GM13976 (cell line): ENCODE measurements around the gene CCNA2.

ENCODE experiments used
- DNase-seq: peaks from one replicate; pipeline ENCODE4 v3.0.0; 2012; ENCODE audit warnings: low spot score
- CTCF ChIP-seq: IDR thresholded peaks from 2 replicates; pipeline ENCODE4 v1.5.1; 2012; ENCODE audit warnings: borderline replicate concordance, mild to moderate bottlenecking; ENCODE audit not compliant: insufficient read depth; ENCODE audit errors: extremely low read depth, missing control alignments, control extremely low read depth
- in situ Hi-C: fragments of 300-500 bp; cut with MboI; formaldehyde crosslinking; loops from one replicate; pipeline ENCODE4 v1.12.0; 2022; ENCODE audit warnings: low sequenced_read_pairs, mixed read lengths, inconsistent platforms; ENCODE audit not compliant: unreplicated experiment

Gene CCNA2

GRCh38 chr4:121822796-121823504 lies 733 bp downstream of the CCNA2 start:
- peak; percentile 61 for DNase-seq
- TF ChIP-seq CTCF: no peak
- in situ Hi-C loops: no loop called here

GRCh38 chr4:121822047-121822446 lies 1.6 kb downstream of the CCNA2 start:
- no peak for TF ChIP-seq CTCF
- DNase-seq: no peak
- in situ Hi-C loops: no loop called here

GRCh38 chr4:121819216-121819965 lies 4.3 kb downstream of the CCNA2 start:
- no peak for TF ChIP-seq CTCF
- DNase-seq: no peak
- in situ Hi-C loops: no loop called here

GRCh38 chr4:121818215-121818614 lies 5.5 kb downstream of the CCNA2 start:
- in situ Hi-C loops: no loop called here
- no peak for TF ChIP-seq CTCF
- DNase-seq: no peak

GRCh38 chr4:121817701-121818100 lies 6.0 kb downstream of the CCNA2 start:
- no peak for DNase-seq
- in situ Hi-C loops: no loop called here
- no peak for TF ChIP-seq CTCF

- in situ Hi-C loops: no loop called here
- DNase-seq: no peak
- TF ChIP-seq CTCF: no peak
These were observed 6.7 kb downstream of the CCNA2 start for GRCh38 chr4:121817006-121817405.
